GM21723 (cell line): ENCODE results near the gene NXPH3.

ENCODE experiments used
- ATAC-seq: cut with Tn5 transposase; IDR thresholded peaks from one replicate; pipeline ENCODE4 v1.9.1; 2021; ENCODE audit warnings: mild to moderate bottlenecking, moderate library complexity; ENCODE audit not compliant: unreplicated experiment

The NXPH3 gene

DNA sequence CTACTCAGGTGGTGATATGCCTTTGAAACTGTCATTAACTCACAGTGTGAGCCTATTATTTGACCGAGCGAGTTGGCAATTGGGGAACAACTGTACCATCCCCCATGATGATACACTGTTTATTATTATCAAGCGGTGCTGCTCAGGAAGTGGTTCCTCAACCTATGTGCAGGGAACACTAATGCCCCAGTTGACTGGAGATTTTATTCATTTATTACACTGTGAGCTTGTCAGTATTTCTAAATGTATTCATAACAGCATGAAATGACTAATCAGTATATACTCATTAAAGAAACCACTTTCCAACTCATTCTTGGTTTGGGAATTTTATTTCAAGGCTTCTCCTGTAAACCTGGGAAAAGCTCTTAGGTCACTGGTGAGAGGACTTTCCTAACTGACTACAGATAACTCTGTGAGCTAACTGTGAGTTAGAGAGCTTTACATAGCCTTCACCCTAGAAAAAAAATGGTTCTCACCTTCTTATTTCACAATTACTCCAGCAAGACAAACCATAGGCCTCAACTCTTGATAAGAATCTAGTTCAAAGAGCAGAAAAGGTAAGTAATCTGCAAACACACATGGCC is 42.4 kb downstream of the NXPH3 start:
- no peak for ATAC-seq

DNA sequence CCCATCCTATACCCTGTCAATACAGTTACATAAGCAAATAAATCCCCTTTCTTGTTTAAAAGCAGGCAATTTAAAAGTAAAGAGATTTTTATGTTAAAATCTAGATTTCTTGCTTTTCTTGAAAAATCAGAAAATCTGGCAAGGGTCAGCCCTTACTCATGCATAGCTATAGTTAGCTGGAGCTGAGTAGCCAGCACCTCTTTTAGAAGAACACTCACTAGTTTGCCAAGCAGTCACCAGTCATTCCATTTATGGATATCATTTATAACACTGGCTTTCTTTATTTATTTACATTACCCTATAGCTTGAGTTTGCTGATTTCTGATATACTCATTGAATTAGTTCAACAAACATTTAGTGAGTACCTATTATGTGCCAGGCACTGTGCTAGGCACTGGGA is 45.7 kb downstream of the NXPH3 start:
- no peak for ATAC-seq

DNA sequence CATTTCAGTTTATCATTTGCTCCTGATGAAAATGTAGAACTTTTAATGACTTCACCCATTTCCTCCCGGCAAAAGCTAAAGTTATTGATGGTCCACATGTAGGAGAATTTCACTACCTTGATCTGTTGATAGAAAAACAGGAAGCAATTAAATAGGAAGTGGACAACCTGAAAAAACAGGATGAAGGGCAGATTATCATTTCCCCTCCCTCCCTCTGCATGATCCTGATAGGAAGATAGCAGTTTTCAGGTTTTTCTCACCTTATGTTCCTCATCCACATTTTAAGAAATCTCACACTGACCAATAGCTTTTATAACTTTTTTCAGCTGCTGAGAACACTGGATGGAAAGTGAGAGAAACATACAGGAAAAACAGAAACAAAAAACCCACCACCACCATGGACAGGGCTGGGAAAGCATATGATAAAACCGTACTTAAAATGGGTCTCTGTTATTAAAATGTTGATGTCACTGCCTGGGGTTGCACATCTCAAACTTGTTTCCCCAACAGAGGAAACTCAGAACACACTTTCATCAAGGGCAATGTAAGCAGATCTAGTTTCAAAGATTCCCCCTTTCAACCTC is 46.4 kb downstream of the NXPH3 start:
- no peak for ATAC-seq

DNA sequence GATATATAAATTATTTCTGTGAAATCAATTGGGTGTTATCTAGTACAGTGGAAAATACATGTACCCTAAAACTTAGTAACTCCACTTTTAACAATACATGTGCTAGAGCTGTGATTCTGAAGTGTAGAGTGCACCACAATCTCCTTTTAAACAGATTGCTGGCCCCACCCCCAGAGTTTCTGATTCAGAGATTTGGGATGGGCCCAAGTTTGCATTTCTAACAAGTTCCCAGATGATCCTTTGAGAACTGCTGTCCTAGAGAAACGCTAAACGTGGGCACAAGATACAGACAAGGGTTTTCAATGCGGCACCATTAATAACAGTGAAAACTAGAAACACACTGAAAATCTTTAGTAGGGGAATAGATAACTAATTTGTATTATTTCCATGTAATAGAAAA is 49.2 kb downstream of the NXPH3 start:
- no peak for ATAC-seq

DNA sequence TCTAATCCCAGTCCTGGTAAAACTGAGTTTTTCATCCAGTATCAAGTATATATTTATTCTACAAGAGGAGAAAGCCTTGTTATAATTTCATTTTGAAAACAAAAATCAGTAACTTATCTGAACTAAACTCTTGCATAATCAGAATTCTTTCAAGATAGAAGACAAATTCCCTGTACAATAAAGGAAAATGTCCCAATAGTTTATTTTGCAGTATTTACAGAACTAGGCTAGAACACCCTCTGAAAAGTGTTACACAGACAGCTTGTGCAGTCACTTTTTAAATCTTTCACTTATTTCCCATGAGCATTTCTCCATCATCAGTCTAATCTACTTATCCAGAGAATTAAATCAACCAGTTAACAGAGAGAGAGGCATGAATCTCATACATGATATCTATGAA is 53.8 kb downstream of the NXPH3 start:
- ATAC-seq = no peak

DNA sequence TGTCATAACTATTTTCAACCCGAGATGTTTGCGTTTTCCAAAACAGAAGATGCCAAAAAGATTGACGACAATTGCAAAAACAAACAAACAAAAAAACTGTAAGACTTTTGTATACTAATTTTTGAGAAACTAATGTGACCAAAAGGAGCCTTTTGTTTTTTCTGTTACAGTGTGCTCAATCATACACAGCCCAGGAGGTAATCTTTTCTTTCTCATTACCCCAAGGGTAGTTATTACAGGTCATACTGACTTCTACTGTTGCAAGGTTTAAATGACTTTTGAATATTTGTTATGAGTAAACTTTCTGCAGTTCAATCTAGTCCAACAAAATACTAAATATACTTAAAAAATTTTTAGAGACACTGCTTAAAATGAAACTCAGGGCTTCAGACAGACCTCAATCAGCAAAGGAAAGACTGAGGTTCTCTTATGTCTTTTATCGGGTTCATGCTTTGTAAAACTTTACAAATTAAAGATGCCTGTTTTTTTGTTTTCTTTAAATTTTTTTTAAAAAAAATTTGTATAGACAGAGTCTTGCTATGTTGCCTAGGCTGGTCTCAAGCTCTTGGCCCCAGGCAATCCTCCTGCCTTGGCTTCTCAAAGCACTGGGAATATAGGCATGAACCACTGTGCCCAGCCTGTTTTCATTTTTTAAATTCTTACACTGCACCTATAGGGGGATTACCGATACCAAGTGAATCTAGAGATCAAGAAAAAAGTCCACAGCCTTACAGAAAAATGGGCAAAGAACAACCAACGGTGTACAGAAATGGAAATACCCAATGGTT is 54.6 kb downstream of the NXPH3 start:
- no peak for ATAC-seq

DNA sequence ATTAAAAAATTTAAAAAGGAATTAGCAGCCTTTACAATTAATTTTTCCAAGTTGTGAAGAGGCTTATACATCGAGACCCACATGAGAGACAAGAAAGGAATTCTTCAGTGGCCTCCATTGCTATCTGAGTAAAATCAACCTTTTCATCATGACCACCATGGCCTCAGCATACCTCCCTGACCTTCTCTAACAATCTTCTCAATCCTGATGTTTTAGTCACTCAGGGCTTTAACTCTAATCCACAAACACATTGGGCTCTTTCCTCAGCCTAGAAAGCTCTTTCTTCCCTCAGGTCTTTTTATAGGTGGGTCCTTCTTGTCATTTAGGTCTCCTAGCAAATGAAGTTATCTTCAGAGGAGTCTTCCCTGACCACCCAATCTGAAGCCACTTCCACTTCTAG is 55.8 kb downstream of the NXPH3 start:
- no peak for ATAC-seq
